Endodermal cell (in vitro differentiated cells): ENCODE data around the gene DYRK1A. TPM values are rescaled to one million over a fixed set of nuclear protein-coding genes. Genes with fewer than 3 reads are reported as not detected.
A peak's percentile ranks its signal among the peaks of the same experiment; 100 is the strongest.
"Not testable (repeated sequence)": the region's sequence is repeated elsewhere in the genome, so short reads cannot be mapped to it uniquely, and the experiment has no call there.

Experiments used
- DNase-seq: peaks from one replicate; pipeline ENCODE4 v3.0.0-alpha.2; 2017
- H3K27ac ChIP-seq: 2 replicates; pipeline ENCODE4 v1.5.1; 2013; ENCODE audit warnings: mild to moderate bottlenecking, low read depth, low read length, moderate library complexity
- H3K27me3 ChIP-seq: 2 replicates; pipeline ENCODE4 v1.6.1; 2013; ENCODE audit warnings: mild to moderate bottlenecking, low read length, moderate library complexity; ENCODE audit not compliant: insufficient read depth, control insufficient read depth, poor library complexity, severe bottlenecking
- H3K36me3 ChIP-seq: 2 replicates; pipeline ENCODE4 v1.7.0; 2013; ENCODE audit warnings: mild to moderate bottlenecking, low read length, moderate library complexity; ENCODE audit not compliant: control insufficient read depth, insufficient read depth
- H3K4me1 ChIP-seq: one replicate; pipeline ENCODE4 v1.7.0; 2013; ENCODE audit warnings: low read length; ENCODE audit not compliant: control insufficient read depth, insufficient read depth
- H3K4me3 ChIP-seq: 2 replicates; pipeline ENCODE4 v1.5.1; 2013; ENCODE audit warnings: mild to moderate bottlenecking, low read length, moderate library complexity
- H3K9ac ChIP-seq: 2 replicates; pipeline ENCODE4 v1.6.1; 2013; ENCODE audit warnings: mild to moderate bottlenecking, low read length, moderate library complexity; ENCODE audit not compliant: poor library complexity, severe bottlenecking; ENCODE audit errors: extremely low read depth
- H3K9me3 ChIP-seq: 2 replicates; pipeline ENCODE4 v1.6.1; 2013; ENCODE audit warnings: mild to moderate bottlenecking, low read length, moderate library complexity; ENCODE audit not compliant: control insufficient read depth
- H3K27ac Mint-ChIP-seq: 2 replicates; pipeline ENCODE4 v1.8.0; 2020; ENCODE audit warnings: mixed read lengths
- H3K27me3 Mint-ChIP-seq: 2 replicates; pipeline ENCODE4 v1.8.0; 2021; ENCODE audit warnings: mild to moderate bottlenecking, mixed read lengths; ENCODE audit not compliant: insufficient read depth
- H3K36me3 Mint-ChIP-seq: 2 replicates; pipeline ENCODE4 v1.8.0; 2020; ENCODE audit warnings: low read depth, mixed read lengths
- H3K4me1 Mint-ChIP-seq: 2 replicates; pipeline ENCODE4 v1.8.0; 2020; ENCODE audit warnings: mixed read lengths
- H3K4me3 Mint-ChIP-seq: 2 replicates; pipeline ENCODE4 v1.8.0; 2020; ENCODE audit warnings: mild to moderate bottlenecking, moderate library complexity, mixed read lengths
- H3K9me3 Mint-ChIP-seq: 2 replicates; pipeline ENCODE4 v1.8.0; 2020; ENCODE audit warnings: mild to moderate bottlenecking, mixed read lengths
- WGBS, 2 experiments: methylation state at CpG; one replicate each; pipeline versions ENCODE4 v1.1.5 to v1.1.7; 2013; ENCODE audit warnings: missing lambda C conversion rate in 2 of 2, mixed read lengths in 1 of 2; ENCODE audit not compliant: insufficient coverage in 1 of 2, insufficient read length in 1 of 2; 5-methylcytosine and 5-hydroxymethylcytosine counted together
- total RNA-seq, 2 donors: library from RNA; stranded (reverse); fragmentation: NEBNext Ultra II Directional in 1 of 2; extraction: Animal tissue kit (Norgen Biotek cat#: 25700) in 1 of 2; gene quantifications; 2 replicates in 1 of 2; 3 replicates in 1 of 2; pipeline ENCODE4 v1.2.1, GENCODE V29; 2021
- TF ChIP-seq, protein P1 (sequence below): fragments of 200-600 bp; sonication (generic); conservative IDR thresholded peaks from 2 replicates; pipeline ENCODE4 v1.5.0; 2021; ENCODE audit warnings: antibody characterized with exemption, mild to moderate bottlenecking

The DYRK1A gene
- total RNA-seq, 2 donors from 2014 or later = 73.9 to 75.2 TPM

DNA sequence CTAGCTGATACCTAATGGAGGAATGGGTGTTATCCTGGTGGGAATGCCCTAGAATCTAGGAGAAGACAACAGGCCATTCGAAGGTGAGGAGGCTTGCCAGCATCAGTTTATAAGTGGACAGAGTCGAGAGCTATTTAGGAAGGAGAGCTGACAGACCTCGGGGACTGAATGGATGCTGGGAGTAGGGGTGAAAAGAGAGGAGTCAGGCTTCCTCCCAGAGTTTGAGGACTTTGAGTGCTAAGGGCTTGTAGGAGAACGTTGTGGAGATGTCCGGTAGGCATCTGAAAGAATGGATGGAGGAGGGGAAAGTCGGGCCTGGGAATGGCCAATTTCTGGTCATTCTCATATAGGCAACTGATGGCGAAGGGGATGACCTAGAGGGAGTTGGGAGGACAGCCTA, 155.1 kb downstream of the DYRK1A start:
- no peak overlapping the region for H3K9ac ChIP-seq
- H3K27me3 ChIP-seq = no peaks in the 10 kb centered on the region
- DNase-seq = no peak
- H3K27ac Mint-ChIP-seq = no peak overlapping the region
- peaks cover 25% of the 10 kb centered on the region for H3K36me3 Mint-ChIP-seq
- no peak overlapping the region for H3K4me3 Mint-ChIP-seq
- no peak overlapping the region for H3K27ac ChIP-seq
- peaks cover 7% of the 10 kb centered on the region for H3K9me3 Mint-ChIP-seq
- H3K4me3 ChIP-seq = no peak overlapping the region
- H3K36me3 ChIP-seq = peaks cover 15% of the 10 kb centered on the region
- TF ChIP-seq, protein P1, sequence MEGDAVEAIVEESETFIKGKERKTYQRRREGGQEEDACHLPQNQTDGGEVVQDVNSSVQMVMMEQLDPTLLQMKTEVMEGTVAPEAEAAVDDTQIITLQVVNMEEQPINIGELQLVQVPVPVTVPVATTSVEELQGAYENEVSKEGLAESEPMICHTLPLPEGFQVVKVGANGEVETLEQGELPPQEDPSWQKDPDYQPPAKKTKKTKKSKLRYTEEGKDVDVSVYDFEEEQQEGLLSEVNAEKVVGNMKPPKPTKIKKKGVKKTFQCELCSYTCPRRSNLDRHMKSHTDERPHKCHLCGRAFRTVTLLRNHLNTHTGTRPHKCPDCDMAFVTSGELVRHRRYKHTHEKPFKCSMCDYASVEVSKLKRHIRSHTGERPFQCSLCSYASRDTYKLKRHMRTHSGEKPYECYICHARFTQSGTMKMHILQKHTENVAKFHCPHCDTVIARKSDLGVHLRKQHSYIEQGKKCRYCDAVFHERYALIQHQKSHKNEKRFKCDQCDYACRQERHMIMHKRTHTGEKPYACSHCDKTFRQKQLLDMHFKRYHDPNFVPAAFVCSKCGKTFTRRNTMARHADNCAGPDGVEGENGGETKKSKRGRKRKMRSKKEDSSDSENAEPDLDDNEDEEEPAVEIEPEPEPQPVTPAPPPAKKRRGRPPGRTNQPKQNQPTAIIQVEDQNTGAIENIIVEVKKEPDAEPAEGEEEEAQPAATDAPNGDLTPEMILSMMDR = no peak
- H3K9me3 ChIP-seq = no peaks in the 10 kb centered on the region
- H3K4me1 Mint-ChIP-seq = peaks cover 34% of the 10 kb centered on the region
- 90 to 97% methylated on average over 6 to 7 of the region's 7 CpGs for WGBS, 2 experiments
- H3K4me1 ChIP-seq = peaks cover 22% of the 10 kb centered on the region
- H3K27me3 Mint-ChIP-seq = no peaks in the 10 kb centered on the region

DNA sequence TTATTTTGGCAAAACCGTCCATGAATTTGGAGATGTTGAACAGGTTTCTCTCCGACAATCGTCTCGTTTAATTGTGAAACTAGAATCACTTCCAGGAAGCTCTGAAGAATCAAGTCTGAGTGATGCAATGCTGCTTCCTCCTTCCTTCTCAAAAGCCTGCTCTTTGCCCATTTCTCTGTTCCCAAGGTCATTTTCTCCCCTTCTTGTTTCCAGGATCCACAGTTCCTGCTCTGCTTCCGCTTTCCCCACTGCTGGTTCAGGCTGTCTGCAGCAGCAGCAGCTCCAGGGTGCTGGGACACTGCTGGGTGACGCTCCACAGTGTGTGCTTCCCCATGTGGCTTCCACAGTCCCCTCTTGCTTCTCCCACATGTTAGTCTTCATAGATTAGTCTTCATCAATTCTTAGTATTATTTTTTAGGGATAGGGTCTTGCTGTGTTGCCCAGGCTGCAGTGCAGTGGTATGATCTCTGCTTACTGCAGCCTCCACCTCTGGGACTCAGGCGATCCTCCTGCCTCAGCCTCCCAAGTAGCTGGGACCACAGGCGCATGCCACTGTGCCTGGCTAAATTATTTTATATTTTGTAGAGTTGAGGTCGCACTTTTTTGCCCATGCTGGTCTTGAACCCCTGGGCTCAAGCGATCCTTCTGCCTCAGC, 156.2 kb downstream of the DYRK1A start:
- no peak overlapping the region for H3K9ac ChIP-seq
- H3K27me3 ChIP-seq = no peaks in the 10 kb centered on the region
- Mint-ChIP-seq H3K27ac (no peak overlapping the region), H3K4me3 (no peak overlapping the region), H3K9me3 (peaks cover 7% of the 10 kb centered on the region), H3K27me3 (no peaks in the 10 kb centered on the region), H3K36me3 (peaks cover 14% of the 10 kb centered on the region), H3K4me1 (peaks cover 28% of the 10 kb centered on the region)
- peaks cover 6% of the 10 kb centered on the region for H3K36me3 ChIP-seq
- TF ChIP-seq, protein P1 = no peak
- H3K4me1 ChIP-seq = peaks cover 18% of the 10 kb centered on the region
- H3K9me3 ChIP-seq = no peaks in the 10 kb centered on the region
- no peak for DNase-seq
- H3K4me3 ChIP-seq = no peak overlapping the region
- 95 to 99% methylated on average over 8 to 10 of the region's 10 CpGs for WGBS, 2 experiments
- no peak overlapping the region for H3K27ac ChIP-seq

DNA sequence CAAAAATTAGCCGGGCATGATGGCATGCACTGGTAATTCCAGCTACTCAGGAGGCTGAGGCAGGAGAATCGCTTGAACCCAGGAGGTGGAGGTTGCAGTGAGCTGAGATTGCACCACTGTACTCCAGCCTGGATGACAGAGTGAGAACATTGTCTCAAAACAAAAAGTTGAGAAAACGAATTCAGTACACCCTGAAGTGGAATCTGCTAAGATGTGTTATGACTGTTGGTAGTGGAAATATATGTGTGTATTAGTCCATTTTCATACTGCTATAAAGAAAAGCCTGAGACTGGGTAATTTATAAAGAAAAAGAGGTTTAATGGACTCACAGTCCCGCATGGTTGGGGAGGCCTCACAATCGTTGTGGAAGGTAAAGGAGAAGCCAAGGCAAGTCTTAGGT, 158.4 kb downstream of the DYRK1A start:
- not testable (repeated sequence) for H3K9me3 ChIP-seq, H3K9me3 Mint-ChIP-seq, H3K9ac ChIP-seq, H3K36me3 Mint-ChIP-seq, H3K4me3 Mint-ChIP-seq, H3K36me3 ChIP-seq, H3K27me3 Mint-ChIP-seq, H3K27ac ChIP-seq, DNase-seq, H3K27ac Mint-ChIP-seq, H3K27me3 ChIP-seq, H3K4me3 ChIP-seq
- WGBS, 2 experiments = 90 to 92% methylated on average over 5 of the region's 5 CpGs
- H3K4me1 Mint-ChIP-seq = peaks cover 28% of the 10 kb centered on the region
- H3K4me1 ChIP-seq = peaks cover 18% of the 10 kb centered on the region

DNA sequence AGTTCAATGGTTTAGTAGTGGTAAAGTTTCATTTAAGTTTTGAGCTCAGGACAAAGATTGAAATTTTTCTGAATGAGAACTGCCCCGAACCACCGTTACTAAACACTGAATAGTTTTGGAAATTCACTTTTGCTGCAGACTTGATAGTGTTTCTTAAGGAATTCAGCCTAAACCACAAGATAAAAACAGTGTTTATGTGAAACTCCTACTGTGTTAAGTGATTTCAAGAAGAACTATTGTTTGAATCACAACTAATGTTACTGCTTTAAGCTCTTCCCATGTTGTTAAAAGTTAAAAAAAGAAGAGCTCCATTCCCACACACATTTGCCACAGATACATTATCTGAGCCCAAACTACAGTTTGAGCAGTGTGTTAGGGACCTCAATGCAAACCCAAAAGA, 159.2 kb downstream of the DYRK1A start:
- no peak overlapping the region for H3K9ac ChIP-seq
- TF ChIP-seq, protein P1 = no peak
- WGBS, 2 experiments = 84 to 100% methylated on average over 2 of the region's 2 CpGs
- no peaks in the 10 kb centered on the region for H3K27me3 ChIP-seq
- no peaks in the 10 kb centered on the region for H3K9me3 ChIP-seq
- Mint-ChIP-seq H3K27ac (no peak overlapping the region), H3K36me3 (peaks cover 2% of the 10 kb centered on the region), H3K4me1 (peaks cover 24% of the 10 kb centered on the region), H3K9me3 (peaks cover 7% of the 10 kb centered on the region), H3K27me3 (no peaks in the 10 kb centered on the region), H3K4me3 (no peak overlapping the region)
- H3K27ac ChIP-seq = no peak overlapping the region
- peak overlapping the region; percentile 48 for H3K4me3 ChIP-seq
- H3K36me3 ChIP-seq = no peaks in the 10 kb centered on the region
- DNase-seq = no peak
- H3K4me1 ChIP-seq = peaks cover 14% of the 10 kb centered on the region
